ENCODE data around the gene CAMK2B.
A peak's percentile ranks its signal among the peaks of the same experiment; 100 is the strongest.

CAMK2B gene

GRCh38 chr7:44257213-44257612, 68.2 kb downstream of the CAMK2B start:
- no peak for TF ChIP-seq YY1 (IDR thresholded peaks at IDR 0.05; ENCODE audit: low read depth)
- TF ChIP-seq, protein P1, sequence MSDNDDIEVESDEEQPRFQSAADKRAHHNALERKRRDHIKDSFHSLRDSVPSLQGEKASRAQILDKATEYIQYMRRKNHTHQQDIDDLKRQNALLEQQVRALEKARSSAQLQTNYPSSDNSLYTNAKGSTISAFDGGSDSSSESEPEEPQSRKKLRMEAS (IDR thresholded peaks at IDR 0.05): peak; percentile 26; the same call in 1 of the 2 replicates

DNA sequence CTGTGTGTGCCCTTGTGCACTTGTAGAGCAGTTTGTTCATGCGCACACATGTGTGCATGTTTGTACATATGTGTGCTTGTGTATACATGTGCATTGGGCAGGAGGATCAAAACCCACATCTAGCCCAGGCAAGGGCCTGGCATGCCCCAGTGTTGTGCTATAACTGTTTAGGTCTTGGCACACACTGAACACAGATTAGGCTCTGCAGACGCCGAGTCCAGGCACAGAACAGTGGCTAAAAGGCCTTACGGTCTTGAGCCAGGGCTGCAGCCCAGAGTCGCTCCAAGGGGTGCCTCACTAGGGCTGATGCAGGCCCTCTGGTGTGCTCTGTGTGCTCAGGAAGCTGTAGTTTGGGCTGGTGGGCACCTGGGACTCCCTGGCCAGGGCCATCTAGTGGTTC, 68.9 kb downstream of the CAMK2B start:
- no peak for TF ChIP-seq TAF1 (IDR thresholded peaks at IDR 0.05; ENCODE audit: low read depth)
- TF ChIP-seq TEAD4 (IDR thresholded peaks at IDR 0.05): no peak
- TF ChIP-seq TCF12 (IDR thresholded peaks at IDR 0.05; ENCODE audit: low read depth): no peak
- no peak for TF ChIP-seq USF1 (IDR thresholded peaks at IDR 0.05)
- TF ChIP-seq, protein P1 (IDR thresholded peaks at IDR 0.05): no peak

GRCh38 chr7:44251881-44252280, 73.5 kb downstream of the CAMK2B start:
- TF ChIP-seq ZBTB7A (IDR thresholded peaks at IDR 0.05; ENCODE audit: low read depth): no peak
- TF ChIP-seq REST (IDR thresholded peaks at IDR 0.05; ENCODE audit: low read depth): no peak
- TF ChIP-seq CREB1 (IDR thresholded peaks at IDR 0.05; ENCODE audit: low read depth): no peak
- TF ChIP-seq TCF12 (IDR thresholded peaks at IDR 0.05; ENCODE audit: low read depth): no peak
- no peak for TF ChIP-seq YY1 (IDR thresholded peaks at IDR 0.05; ENCODE audit: low read depth)
- TF ChIP-seq RAD21 (IDR thresholded peaks at IDR 0.05; ENCODE audit: low read depth): no peak
- no peak for TF ChIP-seq USF1 (IDR thresholded peaks at IDR 0.05)
- no peak for TF ChIP-seq TAF1 (IDR thresholded peaks at IDR 0.05; ENCODE audit: low read depth)
- no peak for TF ChIP-seq EGR1 (IDR thresholded peaks at IDR 0.05)
- no peak for TF ChIP-seq EP300 (IDR thresholded peaks at IDR 0.05; ENCODE audit: borderline replicate concordance)
- TF ChIP-seq CEBPB (IDR thresholded peaks at IDR 0.05): no peak
- no peak for TF ChIP-seq NFIC (IDR thresholded peaks at IDR 0.05)
- TF ChIP-seq, protein P1 (IDR thresholded peaks at IDR 0.05): no peak

DNA sequence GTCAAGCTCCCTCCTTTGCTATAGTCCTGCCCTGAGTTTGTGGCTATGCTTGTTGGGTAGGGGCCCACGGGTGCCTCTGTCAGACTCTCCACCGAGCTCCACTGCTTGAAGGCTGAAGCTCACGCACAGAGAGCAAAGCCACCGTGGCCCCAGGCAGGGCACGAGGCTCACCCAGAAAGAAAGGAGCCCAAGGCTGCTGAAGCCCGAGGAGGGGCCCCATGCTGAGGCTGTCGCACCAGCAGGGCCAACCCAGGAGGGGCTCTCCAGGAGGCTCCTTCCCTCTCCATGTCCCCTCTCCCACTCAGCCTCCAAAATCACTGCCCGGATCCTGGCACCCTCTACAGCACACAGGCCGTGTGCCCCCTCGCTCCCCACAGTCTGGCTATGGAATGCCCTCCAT, 74.1 kb downstream of the CAMK2B start:
- TF ChIP-seq NFIC (IDR thresholded peaks at IDR 0.05) (no peak), USF1 (IDR thresholded peaks at IDR 0.05) (no peak), RAD21 (IDR thresholded peaks at IDR 0.05; ENCODE audit: low read depth) (no peak), CREB1 (IDR thresholded peaks at IDR 0.05; ENCODE audit: low read depth) (no peak), CEBPB (IDR thresholded peaks at IDR 0.05) (no peak), TEAD4 (IDR thresholded peaks at IDR 0.05) (no peak), ZBTB7A (IDR thresholded peaks at IDR 0.05; ENCODE audit: low read depth) (no peak), TCF12 (IDR thresholded peaks at IDR 0.05; ENCODE audit: low read depth) (no peak), REST (IDR thresholded peaks at IDR 0.05; ENCODE audit: low read depth) (no peak), FOXM1 (IDR thresholded peaks at IDR 0.05; ENCODE audit: borderline replicate concordance, low read depth) (no peak)
- TF ChIP-seq, protein P1 (IDR thresholded peaks at IDR 0.05): no peak

DNA sequence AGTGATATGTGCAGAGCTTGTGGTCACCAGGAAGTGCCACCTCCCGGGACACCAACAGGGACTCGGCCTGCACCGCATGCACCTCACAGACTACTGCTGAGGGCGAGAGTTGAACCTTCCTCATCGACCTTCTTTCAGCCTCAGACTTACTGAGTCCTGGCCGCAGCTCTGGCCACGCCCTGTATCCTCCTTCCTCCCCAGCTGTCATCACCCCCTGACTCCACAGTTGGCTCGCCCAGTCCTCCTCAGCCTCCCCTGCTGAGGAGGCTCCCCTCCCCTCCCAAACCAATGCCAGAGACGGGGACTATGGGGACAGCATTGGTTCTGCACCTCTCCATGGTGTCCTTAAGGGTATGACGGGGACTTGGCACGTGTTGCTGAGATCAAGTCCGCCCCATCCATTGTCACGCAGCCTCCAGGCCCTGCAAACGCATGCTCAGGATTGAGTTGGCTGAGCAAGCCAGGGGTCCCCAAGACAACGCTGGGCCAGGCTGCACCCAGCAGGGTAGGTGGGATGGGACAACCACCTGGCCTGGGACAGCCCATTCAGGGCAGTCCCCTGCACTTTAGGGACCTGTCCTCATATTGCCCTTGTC, 75.7 kb downstream of the CAMK2B start:
- TF ChIP-seq NFIC (IDR thresholded peaks at IDR 0.05): no peak
- no peak for TF ChIP-seq EP300 (IDR thresholded peaks at IDR 0.05; ENCODE audit: borderline replicate concordance)
- TF ChIP-seq FOXM1 (IDR thresholded peaks at IDR 0.05; ENCODE audit: borderline replicate concordance, low read depth): no peak
- TF ChIP-seq TCF12 (IDR thresholded peaks at IDR 0.05; ENCODE audit: low read depth): no peak
- TF ChIP-seq CREB1 (IDR thresholded peaks at IDR 0.05; ENCODE audit: low read depth): no peak
- no peak for TF ChIP-seq TEAD4 (IDR thresholded peaks at IDR 0.05)
- TF ChIP-seq RAD21 (IDR thresholded peaks at IDR 0.05; ENCODE audit: low read depth): no peak
- no peak for TF ChIP-seq CEBPB (IDR thresholded peaks at IDR 0.05)
- TF ChIP-seq REST (IDR thresholded peaks at IDR 0.05; ENCODE audit: low read depth): no peak
- TF ChIP-seq USF1 (IDR thresholded peaks at IDR 0.05): no peak
- TF ChIP-seq YY1 (IDR thresholded peaks at IDR 0.05; ENCODE audit: low read depth): no peak
- no peak for TF ChIP-seq TAF1 (IDR thresholded peaks at IDR 0.05; ENCODE audit: low read depth)
- no peak for TF ChIP-seq ZBTB7A (IDR thresholded peaks at IDR 0.05; ENCODE audit: low read depth)
- TF ChIP-seq EGR1 (IDR thresholded peaks at IDR 0.05): no peak
- TF ChIP-seq, protein P1 (IDR thresholded peaks at IDR 0.05): no peak
